ENCODE measurements around the gene DACT2.

- TF ChIP-seq POLR2A (IDR thresholded peaks at IDR 0.05; ENCODE audit: low read depth, low read length): no peak
- no peak for TF ChIP-seq TAF1 (IDR thresholded peaks at IDR 0.05; ENCODE audit: low read depth, low read length)
- TF ChIP-seq POLR2AphosphoS5 (IDR thresholded peaks at IDR 0.05; ENCODE audit: low read depth, low read length): no peak
- no peak for TF ChIP-seq PAX5 (IDR thresholded peaks at IDR 0.05; ENCODE audit: insufficient read depth, low read length, severe bottlenecking)
- no peak for TF ChIP-seq POU2F2 (IDR thresholded peaks at IDR 0.05; ENCODE audit: low read depth, low read length)
Measured at GRCh38 chr6:168345896-168346754, 26.5 kb upstream of the DACT2 start.

All from GM12891 (cell line).